SK-MEL-5 (cell line): ENCODE measurements around the gene RXFP4. TPM values are rescaled to one million over a fixed set of nuclear protein-coding genes. Genes with fewer than 3 reads are reported as not detected.
A peak's percentile ranks its signal among the peaks of the same experiment; 100 is the strongest.

ENCODE experiments used
- DNase-seq: peaks from one replicate; pipeline ENCODE4 v3.0.0-alpha.2; 2016; ENCODE audit warnings: low read depth, low spot score
- in situ Hi-C: cut with HindIII; loops from 2 replicates; pipeline ENCODE4 v1.10.0; 2016; ENCODE audit warnings: low sequenced_read_pairs, high pct_unique_total_duplicates, low pct_unique_long_range_greater_than_20kb
- total RNA-seq: library from RNA; depleted of rRNA; stranded (reverse); fragments of >200 nt; shearing (Covaris generic); gene quantifications from 2 replicates; pipeline ENCODE4 v1.2.3, GENCODE V29; 2014

Gene RXFP4
- total RNA-seq, 1 experiment from 2014 or later, result not detected

DNA sequence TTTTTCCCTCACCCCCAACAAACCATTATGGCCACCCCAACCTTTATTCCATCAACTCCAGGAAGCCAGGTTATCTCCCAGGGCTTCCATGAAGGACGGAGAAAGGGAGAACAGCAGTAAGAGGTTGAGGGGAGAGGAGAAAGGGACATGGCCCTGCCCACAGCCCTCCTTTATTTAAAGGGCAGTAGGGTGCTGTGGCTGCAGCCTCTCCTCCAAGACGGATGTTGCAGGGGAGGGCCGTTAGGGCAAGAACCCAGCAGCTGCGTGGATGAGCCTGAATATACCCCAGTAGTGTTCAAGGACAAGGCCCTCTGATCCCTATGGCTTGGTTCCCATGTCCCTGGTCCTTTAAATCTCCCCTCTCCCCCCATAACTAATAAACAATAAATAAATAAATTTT, 5.9 kb downstream of the RXFP4 start:
- in situ Hi-C loops, result no loop called here
- no peak for DNase-seq

DNA sequence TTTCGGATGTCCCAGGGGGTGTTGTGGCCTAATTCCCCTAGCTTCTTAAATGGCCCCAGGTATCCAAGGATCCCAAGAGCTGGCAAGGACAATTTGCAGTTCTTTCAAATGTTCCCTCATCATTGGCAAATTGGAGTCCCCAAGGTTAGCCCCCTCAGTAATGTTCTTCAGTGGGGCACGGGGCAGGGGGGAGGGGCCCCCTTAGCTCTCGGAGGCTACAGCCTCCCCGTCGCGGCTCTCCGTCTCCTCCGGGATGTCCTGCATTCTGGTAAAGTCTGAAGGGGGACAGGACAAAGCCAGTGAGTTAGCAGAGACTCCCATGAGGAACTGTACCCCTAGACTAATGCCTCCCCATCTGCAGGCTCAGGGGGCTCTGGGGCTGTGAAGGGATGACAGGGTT, 6.3 kb downstream of the RXFP4 start:
- in situ Hi-C loops, result no loop called here
- DNase-seq, result no peak

DNA sequence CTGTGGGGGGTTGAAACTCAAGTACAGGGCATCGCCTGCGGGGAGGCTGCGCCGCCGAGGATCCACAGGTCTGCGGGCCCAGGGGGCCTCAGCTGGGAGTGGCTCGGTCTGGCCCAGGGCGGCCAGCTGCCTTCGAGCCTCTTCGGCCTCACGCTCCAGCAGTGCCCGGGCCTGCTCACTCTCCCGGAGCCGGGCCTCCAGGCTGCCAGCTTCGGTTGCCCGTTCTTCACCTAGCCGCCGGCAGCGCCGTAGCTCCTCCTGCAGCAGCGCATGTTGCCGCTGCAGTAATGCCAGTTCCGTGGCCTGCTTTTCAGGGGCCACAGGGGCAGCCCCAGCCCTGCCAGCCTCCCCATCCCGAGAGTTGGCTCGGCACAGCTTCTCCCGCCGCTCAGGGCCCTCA, 9.4 kb downstream of the RXFP4 start:
- in situ Hi-C loops, result no loop called here
- DNase-seq, result no peak

DNA sequence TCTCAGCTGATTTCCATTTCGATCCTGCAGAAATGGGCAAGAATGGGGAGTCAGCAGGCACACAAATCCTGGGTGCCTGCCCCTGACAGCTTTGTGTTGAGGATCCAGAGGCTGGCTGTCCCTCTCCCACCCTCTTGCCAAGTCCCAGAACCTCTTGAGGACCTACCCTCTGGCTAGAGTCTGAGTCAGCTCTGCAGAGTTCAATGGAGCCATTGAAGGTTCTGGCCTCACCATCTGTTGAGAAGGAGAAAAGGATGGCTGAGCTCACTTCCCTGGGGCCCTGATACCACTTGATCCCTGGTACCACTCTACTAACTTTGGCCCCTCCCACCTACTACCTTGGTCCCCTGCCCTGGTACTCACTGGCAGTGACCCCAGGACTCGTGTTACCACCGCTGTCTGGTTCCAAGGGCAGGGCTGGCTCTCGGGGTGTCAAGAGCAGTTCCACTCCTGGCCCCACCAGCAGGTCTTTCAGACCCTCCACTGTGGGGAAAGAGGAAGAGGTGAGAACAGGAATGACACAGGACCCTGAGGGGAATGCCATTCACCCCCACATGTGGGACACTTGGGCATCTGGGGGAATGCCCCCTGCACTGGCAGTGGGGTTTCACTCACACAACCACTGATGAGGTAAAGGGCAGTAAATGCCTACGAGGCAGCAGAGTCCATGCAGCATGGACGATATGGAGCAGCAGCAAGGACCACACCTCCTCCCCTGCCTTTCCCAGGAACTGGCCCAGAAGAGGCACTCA, 10.5 kb downstream of the RXFP4 start:
- in situ Hi-C loops, result no loop called here
- DNase-seq, result no peak

DNA sequence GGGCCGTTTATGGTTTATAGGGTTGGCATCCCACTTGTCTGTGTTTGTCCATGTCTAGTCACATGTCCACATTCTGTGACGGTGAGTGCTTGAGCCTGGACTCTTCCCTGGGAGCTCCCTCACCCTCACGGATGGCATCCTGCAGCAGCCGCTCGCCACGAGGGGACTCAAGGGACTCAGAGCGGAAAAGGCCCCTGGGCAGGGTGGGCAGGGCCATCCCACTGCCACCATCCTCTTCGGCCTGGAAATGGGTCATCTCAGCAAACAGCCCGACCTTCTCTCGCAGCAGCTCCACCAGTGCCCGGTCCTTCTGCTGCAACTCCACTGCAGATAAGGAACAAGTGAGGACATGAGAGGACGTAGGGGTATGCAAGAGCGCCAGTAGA, 11.1 kb downstream of the RXFP4 start:
- in situ Hi-C loops, result no loop called here
- no peak for DNase-seq

DNA sequence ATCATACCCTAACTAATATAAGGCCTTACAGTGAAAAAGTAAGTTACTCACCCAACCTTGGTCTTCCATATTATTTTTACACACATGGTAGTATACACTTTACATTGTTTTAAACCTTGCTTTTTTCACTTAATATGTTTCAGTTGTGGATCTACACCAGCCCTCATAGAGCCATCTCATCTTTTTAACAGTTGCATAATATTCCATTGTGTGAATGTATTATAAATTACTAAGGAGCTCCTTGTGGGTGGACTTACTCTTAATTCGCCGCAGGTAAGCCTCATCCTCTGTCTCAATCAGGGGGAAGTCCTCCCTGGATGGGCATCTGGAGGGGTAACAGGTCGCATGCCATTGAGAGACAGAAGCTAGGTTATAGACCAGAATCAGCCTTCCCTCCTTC, 13.2 kb downstream of the RXFP4 start:
- in situ Hi-C loops, result no loop called here
- no peak for DNase-seq

DNA sequence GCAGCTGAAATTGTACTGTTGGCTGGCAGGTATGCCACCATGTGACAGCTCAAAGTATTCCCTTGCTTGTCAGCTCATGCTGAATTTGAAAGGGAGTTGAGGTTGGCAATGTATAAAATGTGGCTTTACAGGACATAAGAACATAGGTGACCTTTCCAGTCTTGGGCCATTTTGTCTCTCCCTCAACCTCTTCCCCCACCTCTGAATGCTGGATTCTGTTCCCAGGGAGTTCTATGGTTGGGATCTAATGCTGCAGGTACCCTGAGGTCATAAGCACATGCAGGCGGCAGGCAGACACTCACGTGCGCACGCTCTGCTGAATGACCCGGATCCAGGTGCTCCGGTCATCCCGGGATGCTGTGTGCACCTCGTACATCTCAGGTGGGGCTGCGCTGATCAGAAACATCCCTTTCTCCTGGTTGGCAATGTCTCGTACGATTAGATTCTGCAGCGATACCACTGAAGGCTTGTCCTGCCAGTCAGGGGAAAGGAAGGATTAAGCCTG, 16.0 kb downstream of the RXFP4 start:
- in situ Hi-C loops, result no loop called here
- no peak for DNase-seq

DNA sequence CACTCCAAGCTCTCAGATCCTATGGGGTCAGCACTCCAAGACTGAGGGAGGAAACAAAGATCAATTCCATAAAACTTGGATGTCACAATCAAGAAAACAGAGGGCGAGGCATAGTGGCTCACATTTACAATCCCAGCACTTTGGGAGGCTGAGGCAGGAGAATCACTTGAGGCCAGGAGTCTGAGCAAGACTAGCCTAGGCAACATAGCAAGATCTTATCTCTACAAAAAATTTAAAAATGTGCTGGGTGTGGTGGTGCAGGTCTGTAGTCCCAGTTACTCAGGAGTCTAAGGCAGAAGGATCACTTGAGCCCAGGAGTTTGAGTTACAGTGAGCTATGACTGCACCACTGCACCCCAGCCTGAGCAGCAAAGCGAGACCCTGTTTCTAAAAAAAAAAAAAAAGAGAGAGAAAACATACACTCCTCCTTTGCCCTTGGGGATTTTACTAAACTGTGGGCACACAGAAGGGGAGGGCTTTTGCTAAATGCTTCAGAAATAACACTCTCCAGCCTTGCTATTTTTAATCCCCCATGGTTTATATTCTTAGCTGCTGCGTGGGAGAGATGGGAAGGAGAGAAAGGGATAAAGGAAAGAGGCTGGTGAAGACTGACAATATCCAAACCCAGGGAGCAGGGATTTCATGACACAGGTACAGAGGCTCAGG, 18.8 kb downstream of the RXFP4 start:
- DNase-seq, result no peak
- in situ Hi-C loops, result no loop called here

DNA sequence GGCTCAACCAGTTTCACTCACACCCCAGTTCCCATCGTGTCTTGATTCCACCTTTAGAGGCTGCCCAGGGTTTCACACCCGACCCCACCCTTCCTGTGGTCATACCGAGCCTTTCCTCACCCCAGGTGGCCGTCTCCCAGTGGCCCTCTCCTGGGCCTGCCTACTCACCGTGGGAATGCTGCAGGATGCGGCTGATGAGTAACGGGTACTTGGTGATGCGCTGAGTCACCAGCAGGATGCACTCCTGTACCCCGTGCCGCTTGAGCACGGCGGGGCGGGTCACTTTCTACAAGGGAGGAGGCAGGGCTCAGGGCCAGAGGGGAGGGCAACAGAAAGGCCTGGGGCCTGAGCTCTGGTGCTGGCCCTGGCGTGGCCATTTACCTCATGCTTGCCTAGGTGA, 20.5 kb downstream of the RXFP4 start:
- in situ Hi-C loops, result no loop called here
- peak; percentile 50 for DNase-seq

DNA sequence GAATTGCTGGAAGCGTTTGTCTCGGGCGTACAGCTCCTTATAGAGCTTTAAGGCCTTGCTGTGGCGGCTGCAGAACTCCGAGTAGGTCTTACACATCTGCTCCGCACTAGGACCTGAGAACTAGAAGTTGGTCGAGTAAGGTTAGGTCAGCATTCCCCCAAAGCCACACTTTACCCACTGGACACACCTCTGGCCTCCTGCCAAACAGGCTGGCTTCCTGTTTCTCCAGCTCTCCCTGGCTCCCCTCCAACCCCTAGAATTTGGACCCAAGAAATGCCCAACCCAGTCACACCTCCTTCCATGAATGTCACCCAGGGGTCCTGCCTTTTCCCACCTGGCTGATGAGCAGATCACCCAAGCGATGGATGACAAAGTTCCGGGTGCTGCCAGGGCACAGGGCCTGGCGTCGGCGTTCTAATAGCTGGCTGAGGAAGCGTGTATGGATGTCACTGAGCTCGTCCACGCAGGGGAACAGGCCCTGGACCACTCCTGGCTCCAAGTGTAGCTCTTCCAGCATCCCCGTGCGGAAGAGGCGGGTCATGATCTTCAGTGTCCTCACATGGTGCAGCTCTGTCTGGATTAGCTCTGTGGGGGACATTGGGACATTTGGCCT, 21.3 kb downstream of the RXFP4 start:
- DNase-seq, result no peak
- in situ Hi-C loops, result no loop called here

DNA sequence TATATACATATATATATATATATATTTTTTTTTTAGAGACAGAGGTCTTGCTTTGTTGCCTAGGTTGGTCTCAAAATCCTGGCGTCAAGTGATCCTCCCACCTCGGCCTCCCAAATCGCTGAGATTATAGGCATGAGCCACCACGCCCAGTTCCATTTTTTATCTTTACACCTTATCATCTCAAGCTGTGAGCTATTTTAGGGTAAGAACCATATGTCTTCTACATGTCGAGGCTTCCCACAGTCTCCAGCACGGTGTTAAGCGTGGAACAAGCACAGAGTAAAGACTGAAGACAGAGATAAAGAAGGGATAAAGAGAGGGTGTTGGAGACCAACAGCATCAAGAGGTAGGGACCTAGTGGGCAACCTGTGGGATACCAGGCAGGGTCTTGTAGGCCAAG, 22.8 kb downstream of the RXFP4 start:
- DNase-seq, result no peak
- in situ Hi-C loops, result no loop called here

DNA sequence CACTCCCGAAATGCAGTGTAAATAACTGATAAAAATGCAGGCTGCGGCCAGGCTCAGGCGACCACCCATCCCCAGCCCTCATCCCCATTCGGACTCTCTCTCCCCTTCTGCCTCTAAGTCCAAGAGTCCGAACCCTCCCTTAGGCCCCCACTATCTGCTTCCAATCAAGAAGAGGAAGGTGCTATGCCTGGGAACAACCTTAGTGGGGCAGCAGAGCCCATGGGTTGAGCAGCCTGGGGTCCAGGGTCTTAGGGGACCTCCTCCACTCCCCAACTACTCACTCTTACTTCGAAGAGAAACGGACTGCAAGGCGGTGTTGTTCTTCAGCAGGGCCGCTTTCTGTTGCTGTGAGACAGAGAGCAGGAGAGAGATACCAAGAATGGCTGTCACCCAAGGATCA, 24.7 kb downstream of the RXFP4 start:
- in situ Hi-C loops, result no loop called here
- no peak for DNase-seq

DNA sequence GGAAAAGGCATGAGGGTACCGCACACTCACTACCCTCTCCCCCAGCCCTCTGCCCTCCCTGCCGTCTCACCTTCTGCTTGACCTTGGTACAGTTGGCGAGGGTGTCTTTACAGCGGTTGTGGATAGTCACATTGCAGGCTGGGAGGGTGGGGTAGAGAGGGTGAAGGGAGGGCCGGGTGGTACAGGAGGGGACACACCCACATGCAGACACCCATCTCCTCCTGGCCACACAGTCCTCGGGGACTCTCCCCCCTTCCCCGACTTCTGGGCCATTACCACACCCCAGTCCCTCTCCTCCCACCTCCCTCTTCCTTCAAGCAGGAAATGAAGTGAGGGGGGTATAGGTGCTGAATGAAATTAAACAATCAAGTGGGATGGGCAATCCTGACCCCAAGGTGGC, 25.3 kb downstream of the RXFP4 start:
- no peak for DNase-seq
- in situ Hi-C loops, result no loop called here

DNA sequence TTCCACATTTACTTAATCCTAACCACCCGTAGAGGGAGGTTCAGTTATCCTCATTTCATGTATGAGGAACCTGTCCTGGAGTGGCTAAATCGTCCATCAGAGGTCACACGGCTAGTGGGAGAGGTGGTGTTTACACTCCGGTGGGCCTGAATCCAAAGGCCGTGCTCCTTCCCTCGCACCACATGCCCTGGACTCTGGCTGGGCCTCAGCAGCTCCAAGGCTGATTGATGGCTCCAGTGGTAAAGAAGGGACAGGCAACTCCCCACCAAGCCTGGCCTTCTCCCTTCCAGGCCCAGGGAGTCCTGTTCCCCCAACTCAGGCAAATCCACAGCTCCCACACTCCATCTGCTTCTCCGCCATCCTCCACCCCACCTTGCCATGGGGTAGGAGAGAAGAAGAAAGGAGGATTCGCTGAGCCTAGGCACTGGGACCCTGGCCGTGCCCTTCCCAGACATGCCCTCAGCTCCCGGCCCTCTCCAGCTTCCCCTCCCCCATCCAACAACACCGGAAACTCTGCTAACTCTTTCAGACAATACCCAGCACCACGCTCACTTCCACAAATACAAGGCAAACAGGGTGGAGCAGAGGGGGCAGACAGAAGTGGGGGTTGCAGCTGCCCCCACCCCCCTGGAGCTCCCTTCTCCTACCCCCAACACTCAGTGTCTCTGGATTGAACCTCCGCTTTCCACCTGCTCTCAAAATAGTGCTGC, 26.1 kb downstream of the RXFP4 start:
- DNase-seq, result no peak
- in situ Hi-C loops, result no loop called here

DNA sequence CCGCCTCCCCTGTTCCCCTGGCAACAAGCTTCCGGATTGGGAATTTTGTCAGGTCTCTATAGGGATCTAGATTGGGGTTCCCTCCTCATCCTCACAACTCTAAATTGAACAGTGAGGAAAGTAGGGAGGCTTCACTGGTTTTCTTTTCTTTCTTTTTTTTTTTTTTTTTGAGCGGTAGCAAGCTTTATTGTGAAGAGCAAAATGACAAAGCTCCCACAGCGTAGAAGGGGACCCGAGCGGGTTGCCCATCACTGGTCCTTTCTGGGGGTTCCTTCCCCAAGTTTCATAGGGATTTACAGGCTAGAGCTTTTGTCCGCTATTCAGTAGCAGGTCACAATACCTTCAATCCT, 26.6 kb downstream of the RXFP4 start:
- in situ Hi-C loops, result no loop called here
- DNase-seq, result no peak

DNA sequence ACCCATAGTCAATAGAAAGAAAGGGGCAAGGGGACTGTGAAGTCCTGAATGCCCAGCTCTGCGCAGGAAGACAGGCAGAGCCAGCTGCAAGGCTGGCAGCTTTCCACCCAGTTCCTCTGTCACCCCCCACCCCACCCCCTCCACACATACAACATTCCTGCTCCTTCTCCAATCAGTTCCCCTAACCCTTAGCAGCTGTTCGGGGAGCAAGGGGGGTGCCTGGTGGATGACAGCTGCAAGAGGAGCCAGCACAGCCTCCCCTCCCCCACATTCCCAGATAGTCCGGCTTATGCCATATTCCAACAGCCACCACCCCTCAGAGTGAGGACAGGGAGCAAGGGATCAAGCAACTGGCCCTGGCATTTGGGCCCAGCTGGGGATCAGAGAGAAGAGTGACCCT, 27.2 kb downstream of the RXFP4 start:
- in situ Hi-C loops, result no loop called here
- no peak for DNase-seq

DNA sequence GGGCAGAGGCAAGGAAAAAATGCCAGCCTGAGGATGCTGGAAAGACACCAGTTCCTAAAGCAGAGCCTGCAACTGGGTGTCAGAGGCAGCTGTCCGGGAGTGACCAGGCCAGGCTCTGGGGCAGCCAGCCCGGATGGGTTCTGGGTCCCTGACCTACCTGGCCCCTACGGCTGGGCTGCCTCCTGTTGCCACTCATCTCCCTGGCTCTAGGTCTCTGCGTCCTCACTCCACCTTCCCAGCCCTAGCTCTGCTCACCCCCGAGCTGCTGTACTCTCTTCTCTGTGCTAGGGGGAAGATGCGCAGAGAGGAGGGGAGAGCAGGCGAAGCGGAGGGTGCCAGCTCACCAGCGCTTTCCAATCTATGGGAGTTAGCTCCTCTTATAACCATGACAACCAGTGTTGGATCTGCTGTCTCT, 27.9 kb downstream of the RXFP4 start:
- in situ Hi-C loops, result no loop called here
- DNase-seq, result no peak

DNA sequence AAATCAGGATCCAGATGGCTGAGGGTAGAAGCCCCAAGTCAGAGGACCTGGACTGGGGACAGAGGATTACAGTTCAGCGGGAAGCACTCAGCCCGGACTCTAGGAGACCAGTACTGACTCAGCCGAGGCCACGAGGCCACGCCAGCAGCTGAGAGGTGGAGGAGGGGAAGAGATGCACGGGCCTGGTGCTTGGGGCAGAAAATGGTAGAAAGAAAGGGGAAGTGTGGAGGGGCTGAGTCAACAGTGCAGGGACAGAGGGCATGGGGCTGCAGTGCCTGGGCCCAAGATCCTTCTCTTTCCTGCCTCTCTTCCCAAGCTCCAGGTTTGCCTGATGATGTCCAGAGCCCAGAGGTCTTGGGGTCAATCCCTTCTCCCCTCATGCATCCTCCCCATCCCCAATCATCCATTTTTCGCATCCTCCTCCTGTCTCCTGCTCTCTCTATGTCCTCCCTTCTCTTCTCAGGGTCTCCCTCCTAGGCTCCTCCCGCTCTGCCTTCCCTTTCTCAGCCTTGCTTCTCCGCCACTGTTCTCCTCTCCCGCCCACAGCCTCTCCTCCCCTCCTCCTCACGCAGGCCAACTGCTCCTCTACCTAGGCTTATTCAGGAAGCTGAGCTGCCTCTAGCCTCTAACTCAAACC, 29.2 kb downstream of the RXFP4 start:
- in situ Hi-C loops, result no loop called here
- DNase-seq, result no peak
